ENCODE data around the gene ESX1.
"Not testable (repeated sequence)": the region's sequence is repeated elsewhere in the genome, so short reads cannot be mapped to it uniquely, and the experiment has no call there.

Gene ESX1

DNA sequence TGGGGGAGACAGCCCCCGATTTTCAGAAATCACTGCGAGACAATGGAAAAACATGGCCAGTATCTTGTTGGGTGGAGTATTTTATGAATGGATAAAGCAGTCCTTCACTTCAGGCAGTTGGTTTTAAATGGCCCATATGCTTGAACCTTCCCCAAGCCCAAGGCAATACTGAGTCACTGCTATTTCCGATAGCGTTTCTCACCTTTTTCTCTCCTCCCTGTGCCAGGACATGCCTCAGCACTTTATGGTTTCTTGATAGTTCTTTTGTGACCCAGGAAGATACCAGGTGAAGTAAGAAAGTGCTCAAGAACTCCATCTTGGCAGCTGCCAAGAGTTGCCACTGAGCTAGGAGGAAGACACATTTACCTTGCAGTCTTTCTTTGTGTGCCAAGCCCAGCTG, 26.8 kb upstream of the ESX1 start:
- H3K27ac ChIP-seq, result no peak overlapping the region
- TF ChIP-seq ZFX (IDR thresholded peaks at IDR 0.05; ENCODE audit: borderline replicate concordance), result no peak
- no peak for TF ChIP-seq CTCF (IDR thresholded peaks at IDR 0.05)

GRCh38 chrX:104280609-104281008, 25.9 kb upstream of the ESX1 start:
- no peak overlapping the region for H3K27ac ChIP-seq
- TF ChIP-seq CTCF (IDR thresholded peaks at IDR 0.05), result no peak
- no peak for TF ChIP-seq ZFX (IDR thresholded peaks at IDR 0.05; ENCODE audit: borderline replicate concordance)

DNA sequence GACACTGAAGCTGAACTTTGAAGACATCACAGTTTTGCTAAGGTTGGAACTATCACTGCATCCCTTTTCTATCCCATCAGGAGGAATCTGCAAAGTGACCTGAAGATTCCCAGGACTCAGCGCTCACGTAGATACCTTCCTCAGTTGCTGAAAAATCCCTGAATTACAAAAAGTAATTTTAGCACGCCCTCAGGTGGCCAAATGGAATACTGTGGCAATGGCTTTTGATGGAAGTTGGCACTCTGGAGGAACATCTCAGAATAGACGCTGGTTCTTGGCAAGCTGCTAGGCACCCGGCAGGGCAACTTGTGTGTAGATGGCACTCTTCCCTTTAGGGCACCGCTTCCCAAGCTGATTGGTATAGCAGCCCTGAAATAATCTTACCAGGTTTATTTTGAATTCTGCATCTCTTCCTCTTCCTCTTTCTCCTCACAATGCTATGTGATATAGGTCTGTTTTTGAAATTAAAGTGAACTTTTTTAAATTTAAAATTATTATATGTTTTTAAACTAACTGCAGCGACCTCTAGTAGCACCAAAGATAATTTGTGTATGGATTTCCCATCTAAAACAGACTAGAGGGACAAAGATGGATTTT, 16.3 kb upstream of the ESX1 start:
- H3K27ac ChIP-seq, result no peak overlapping the region
- TF ChIP-seq ZFX (IDR thresholded peaks at IDR 0.05; ENCODE audit: borderline replicate concordance) (no peak), CTCF (IDR thresholded peaks at IDR 0.05) (peak; percentile 66)

- TF ChIP-seq CTCF (IDR thresholded peaks at IDR 0.05), result no peak
- no peak for TF ChIP-seq ZFX (IDR thresholded peaks at IDR 0.05; ENCODE audit: borderline replicate concordance)
- H3K27ac ChIP-seq, result no peak overlapping the region
Measured at GRCh38 chrX:104270212-104270611, 15.5 kb upstream of the ESX1 start.

GRCh38 chrX:104255465-104255864, 732 bp upstream of the ESX1 start:
- H3K27ac ChIP-seq, result no peak overlapping the region
- TF ChIP-seq ZFX (IDR thresholded peaks at IDR 0.05; ENCODE audit: borderline replicate concordance), result no peak
- TF ChIP-seq CTCF (IDR thresholded peaks at IDR 0.05), result no peak

- TF ChIP-seq ZFX (IDR thresholded peaks at IDR 0.05; ENCODE audit: borderline replicate concordance) (no peak), CTCF (IDR thresholded peaks at IDR 0.05) (no peak)
- no peak overlapping the region for H3K27ac ChIP-seq
Measured at GRCh38 chrX:104253567-104254441, 929 bp downstream of the ESX1 start.

- TF ChIP-seq ZFX (IDR thresholded peaks at IDR 0.05; ENCODE audit: borderline replicate concordance) (no peak), CTCF (IDR thresholded peaks at IDR 0.05) (no peak)
Measured at GRCh38 chrX:104250470-104250869, 4.3 kb downstream of the ESX1 start.

DNA sequence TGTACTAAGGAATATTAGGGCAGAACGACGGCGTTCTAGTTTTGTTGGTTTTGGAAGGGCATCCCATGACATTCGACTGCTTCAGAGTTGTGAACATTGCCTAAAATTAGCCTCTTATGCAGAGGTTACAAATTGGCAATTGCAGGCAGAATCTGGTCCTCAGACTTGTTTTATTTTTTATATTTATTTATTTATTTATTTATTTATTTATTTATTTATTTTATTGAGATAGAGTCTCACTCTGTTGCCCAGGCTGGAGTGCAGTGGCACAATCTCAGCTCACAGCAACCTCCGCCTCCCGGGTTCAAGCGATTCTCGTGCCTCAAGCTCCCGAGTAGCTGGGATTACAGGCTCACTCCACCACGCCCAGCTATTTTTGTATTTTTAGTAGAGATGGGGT, 24.7 kb downstream of the ESX1 start:
- H3K27ac ChIP-seq, result not testable (repeated sequence)

More at GRCh38 chrX:104250470-104250869, 4.3 kb downstream of the ESX1 start:
- no peak overlapping the region for H3K27ac ChIP-seq

Data from 22Rv1 (cell line).